CD8-positive, alpha-beta memory T cell (primary cell): Measurements from ENCODE around the gene SLC6A19. TPM values are rescaled to one million over a fixed set of nuclear protein-coding genes. Genes with fewer than 3 reads are reported as not detected.

ENCODE experiments used
- CTCF ChIA-PET: fragments of 350-600 bp; sonication (Branson Sonifier 250); formaldehyde crosslinking; loops from one replicate; lab custom pipeline; 2021; ENCODE audit warnings: antibody characterized with exemption; lab: Charles Lee
- POLR2A ChIA-PET: fragments of 350-600 bp; sonication (Branson Sonifier 250); formaldehyde crosslinking; loops from one replicate; lab custom pipeline; 2021; ENCODE audit warnings: antibody characterized with exemption; lab: Charles Lee
- DNase-seq, 5 donors: peaks; one replicate each; pipeline versions ENCODE4 v3.0.0 to v3.0.0-alpha.2; 2020 to 2022; ENCODE audit warnings: mixed read lengths in 1 of 5
- H3K27ac ChIP-seq: one replicate; pipeline ENCODE4 v1.7.0; 2013; ENCODE audit warnings: low read depth, mild to moderate bottlenecking, low read length, moderate library complexity
- H3K27me3 ChIP-seq: 2 replicates; pipeline ENCODE4 v1.7.0; 2013; ENCODE audit warnings: low read length, mild to moderate bottlenecking; ENCODE audit not compliant: insufficient read depth, poor library complexity, severe bottlenecking
- H3K36me3 ChIP-seq: 2 replicates; pipeline ENCODE4 v1.7.0; 2013; ENCODE audit warnings: mild to moderate bottlenecking, low read length, moderate library complexity; ENCODE audit not compliant: insufficient read depth
- H3K4me1 ChIP-seq: 2 replicates; pipeline ENCODE4 v1.7.0; 2013; ENCODE audit warnings: mild to moderate bottlenecking, low read length, moderate library complexity; ENCODE audit not compliant: insufficient read depth
- H3K4me3 ChIP-seq: 2 replicates; pipeline ENCODE4 v1.7.0; 2013; ENCODE audit warnings: mild to moderate bottlenecking, low read length
- H3K9me3 ChIP-seq: 2 replicates; pipeline ENCODE4 v1.7.0; 2013; ENCODE audit warnings: mild to moderate bottlenecking, low read length
- H3K27ac Mint-ChIP-seq, 8 donors: one replicate each; pipeline ENCODE4 v1.8.0; 2020 to 2021; ENCODE audit warnings: mixed read lengths in 8 of 8, mild to moderate bottlenecking in 6 of 8, inconsistent platforms in 3 of 8, moderate library complexity in 3 of 8
- H3K27me3 Mint-ChIP-seq, 2 donors: one replicate each; pipeline ENCODE4 v1.8.0; 2020 to 2021; ENCODE audit warnings: mixed read lengths in 2 of 2, mild to moderate bottlenecking in 1 of 2, moderate library complexity in 1 of 2
- H3K36me3 Mint-ChIP-seq, 3 donors: one replicate each; pipeline ENCODE4 v1.8.0; 2020 to 2021; ENCODE audit warnings: mixed read lengths in 3 of 3, inconsistent platforms in 1 of 3, mild to moderate bottlenecking in 1 of 3
- H3K4me1 Mint-ChIP-seq, 3 donors: one replicate each; pipeline ENCODE4 v1.8.0; 2020 to 2021; ENCODE audit warnings: mixed read lengths in 3 of 3, inconsistent platforms in 1 of 3, mild to moderate bottlenecking in 1 of 3
- H3K4me3 Mint-ChIP-seq, 7 donors: one replicate each; pipeline ENCODE4 v1.8.0; 2020 to 2021; ENCODE audit warnings: mixed read lengths in 7 of 7, mild to moderate bottlenecking in 6 of 7, moderate library complexity in 4 of 7, inconsistent platforms in 2 of 7
- H3K9me3 Mint-ChIP-seq, 5 donors: one replicate each; pipeline ENCODE4 v1.8.0; 2020 to 2022; ENCODE audit warnings: mixed read lengths in 5 of 5, mild to moderate bottlenecking in 3 of 5, moderate library complexity in 2 of 5, inconsistent platforms in 1 of 5
- polyA plus RNA-seq: library from polyadenylated mRNA; unstranded; fragments of 300-500 nt; fragmentation: Illumina TruSeq; gene quantifications from one replicate; pipeline ENCODE4 v1.2.3, GENCODE V29; 2021
- total RNA-seq, 2 experiments: library from RNA; stranded (reverse); gene quantifications; one replicate each; pipeline ENCODE4 v1.2.3, GENCODE V29; 2021

Gene SLC6A19
- total and polyA plus RNA-seq, 3 experiments from 2014 or later: not detected

GRCh38 chr5:1178529-1179382 lies 22.6 kb upstream of the SLC6A19 start:
- POLR2A ChIA-PET: no interaction called here
- Mint-ChIP-seq H3K36me3 (no peaks in the 10 kb centered on the region), H3K27ac (no peak overlapping the region), H3K4me3 (no peak overlapping the region), H3K4me1 (peaks cover 0 to 2% (median 0%) of the 10 kb centered on the region in 3 donors), H3K9me3 (no peaks in the 10 kb centered on the region), H3K27me3 (no peaks in the 10 kb centered on the region)
- CTCF ChIA-PET: no interaction called here
- Histone ChIP-seq H3K4me3 (no peak overlapping the region), H3K27ac (no peak overlapping the region), H3K27me3 (no peaks in the 10 kb centered on the region), H3K9me3 (no peaks in the 10 kb centered on the region), H3K36me3 (no peaks in the 10 kb centered on the region), H3K4me1 (no peaks in the 10 kb centered on the region)
- DNase-seq: no peak

- Mint-ChIP-seq H3K4me3 (no peak overlapping the region), H3K9me3 (no peaks in the 10 kb centered on the region), H3K27ac (no peak overlapping the region), H3K4me1 (peaks cover 0 to under 1% (median 0%) of the 10 kb centered on the region in 3 donors), H3K36me3 (no peaks in the 10 kb centered on the region), H3K27me3 (no peaks in the 10 kb centered on the region)
- CTCF ChIA-PET: no interaction called here
- Histone ChIP-seq H3K4me3 (no peak overlapping the region), H3K27ac (no peak overlapping the region), H3K27me3 (no peaks in the 10 kb centered on the region), H3K36me3 (no peaks in the 10 kb centered on the region), H3K9me3 (no peaks in the 10 kb centered on the region), H3K4me1 (no peaks in the 10 kb centered on the region)
- DNase-seq: no peak
- POLR2A ChIA-PET: no interaction called here
Observed at GRCh38 chr5:1179383-1179715, 22.0 kb upstream of the SLC6A19 start.

- Histone ChIP-seq H3K36me3 (no peaks in the 10 kb centered on the region), H3K27ac (no peak overlapping the region), H3K4me3 (no peak overlapping the region), H3K27me3 (no peaks in the 10 kb centered on the region), H3K9me3 (no peaks in the 10 kb centered on the region), H3K4me1 (no peaks in the 10 kb centered on the region)
- ChIA-PET POLR2A (no interaction called here), CTCF (no interaction called here)
- no peak for DNase-seq
- no peak overlapping the region for H3K4me3 Mint-ChIP-seq
- no peaks in the 10 kb centered on the region for H3K36me3 Mint-ChIP-seq
- no peaks in the 10 kb centered on the region for H3K27me3 Mint-ChIP-seq
- no peak overlapping the region for H3K27ac Mint-ChIP-seq
- no peaks in the 10 kb centered on the region for H3K4me1 Mint-ChIP-seq
- no peaks in the 10 kb centered on the region for H3K9me3 Mint-ChIP-seq
Observed at GRCh38 chr5:1180096-1180495, 21.3 kb upstream of the SLC6A19 start.

- POLR2A ChIA-PET: no interaction called here
- peaks cover 0 to 2% of the 10 kb centered on the region in 2 donors for H3K27me3 Mint-ChIP-seq
- no peak overlapping the region for H3K27ac ChIP-seq
- H3K36me3 Mint-ChIP-seq: no peaks in the 10 kb centered on the region
- no peaks in the 10 kb centered on the region for H3K4me1 Mint-ChIP-seq
- H3K4me3 ChIP-seq: no peak overlapping the region
- H3K36me3 ChIP-seq: no peaks in the 10 kb centered on the region
- no peak overlapping the region for H3K27ac Mint-ChIP-seq
- DNase-seq: peak in 1 of 5 donors; percentile 46
- no peaks in the 10 kb centered on the region for H3K27me3 ChIP-seq
- H3K4me3 Mint-ChIP-seq: no peak overlapping the region
- no peaks in the 10 kb centered on the region for H3K9me3 ChIP-seq
- H3K9me3 Mint-ChIP-seq: no peaks in the 10 kb centered on the region
- no peaks in the 10 kb centered on the region for H3K4me1 ChIP-seq
- CTCF ChIA-PET: no interaction called here
Observed at GRCh38 chr5:1180841-1181271, 20.5 kb upstream of the SLC6A19 start.

GRCh38 chr5:1181451-1182359 lies 19.7 kb upstream of the SLC6A19 start:
- no peaks in the 10 kb centered on the region for H3K4me1 Mint-ChIP-seq
- no peak overlapping the region for H3K4me3 Mint-ChIP-seq
- H3K9me3 ChIP-seq: no peaks in the 10 kb centered on the region
- peaks cover 1 to 3% of the 10 kb centered on the region in 2 donors for H3K27me3 Mint-ChIP-seq
- no peaks in the 10 kb centered on the region for H3K9me3 Mint-ChIP-seq
- H3K4me3 ChIP-seq: no peak overlapping the region
- H3K36me3 Mint-ChIP-seq: no peaks in the 10 kb centered on the region
- peak in 1 of 5 donors; percentile 30 for DNase-seq
- POLR2A ChIA-PET: no interaction called here
- H3K36me3 ChIP-seq: no peaks in the 10 kb centered on the region
- H3K4me1 ChIP-seq: no peaks in the 10 kb centered on the region
- H3K27ac ChIP-seq: no peak overlapping the region
- no peaks in the 10 kb centered on the region for H3K27me3 ChIP-seq
- CTCF ChIA-PET: no interaction called here
- no peak overlapping the region for H3K27ac Mint-ChIP-seq

- no peaks in the 10 kb centered on the region for H3K9me3 ChIP-seq
- no peaks in the 10 kb centered on the region for H3K36me3 ChIP-seq
- H3K4me1 ChIP-seq: no peaks in the 10 kb centered on the region
- CTCF ChIA-PET: no interaction called here
- H3K27me3 ChIP-seq: no peaks in the 10 kb centered on the region
- POLR2A ChIA-PET: no interaction called here
- H3K36me3 Mint-ChIP-seq: no peaks in the 10 kb centered on the region
- H3K9me3 Mint-ChIP-seq: no peaks in the 10 kb centered on the region
- no peak overlapping the region for H3K4me3 ChIP-seq
- no peaks in the 10 kb centered on the region for H3K4me1 Mint-ChIP-seq
- DNase-seq: no peak
- peaks cover 1 to 3% of the 10 kb centered on the region in 2 donors for H3K27me3 Mint-ChIP-seq
- no peak overlapping the region for H3K27ac Mint-ChIP-seq
- H3K27ac ChIP-seq: no peak overlapping the region
- H3K4me3 Mint-ChIP-seq: no peak overlapping the region
Observed at GRCh38 chr5:1182360-1182632, 19.1 kb upstream of the SLC6A19 start.

GRCh38 chr5:1182633-1183423 lies 18.6 kb upstream of the SLC6A19 start:
- H3K27ac ChIP-seq: no peak overlapping the region
- DNase-seq: peak in 1 of 5 donors; percentile 22
- no peaks in the 10 kb centered on the region for H3K4me1 ChIP-seq
- no peak overlapping the region for H3K27ac Mint-ChIP-seq
- ChIA-PET POLR2A (no interaction called here), CTCF (interaction anchor here (1.2 kb wide), 1 partner anchor 10 kb away, joined by 4 read pairs; no protein-coding TSS in a partner anchor)
- H3K36me3 ChIP-seq: no peaks in the 10 kb centered on the region
- no peaks in the 10 kb centered on the region for H3K27me3 ChIP-seq
- H3K9me3 ChIP-seq: no peaks in the 10 kb centered on the region
- H3K4me1 Mint-ChIP-seq: no peaks in the 10 kb centered on the region
- H3K27me3 Mint-ChIP-seq: peaks cover 1 to 4% of the 10 kb centered on the region in 2 donors
- no peaks in the 10 kb centered on the region for H3K9me3 Mint-ChIP-seq
- no peak overlapping the region for H3K4me3 Mint-ChIP-seq
- no peaks in the 10 kb centered on the region for H3K36me3 Mint-ChIP-seq
- no peak overlapping the region for H3K4me3 ChIP-seq
